ENCODE results near the gene IAH1. TPM values are rescaled to one million over a fixed set of nuclear protein-coding genes. Genes with fewer than 3 reads are reported as not detected.
A peak's percentile ranks its signal among the peaks of the same experiment; 100 is the strongest.

IAH1 gene
- total and polyA plus RNA-seq, 2 donors (not counting 3 experiments of a cell fraction or from before 2014, with no cell fraction given) = 43.4 to 44.0 TPM

- POLR2A ChIA-PET = no interaction called here
- peaks cover 9 to 23% of the 10 kb centered on the region in 2 experiments for H3K36me3 ChIP-seq (ENCODE audit: control insufficient read depth in 2 of 2, extremely low read depth in 1 of 2, insufficient read depth in 2 of 2, low read length in 2 of 2)
- H3K4me3 ChIP-seq (replicated peaks in 1 of 3; ENCODE audit: insufficient read depth in 1 of 3, low read depth in 1 of 3, low read length in 3 of 3) = no peak overlapping the region
- intact Hi-C loops (cut with micrococcal nuclease) = no loop called here
- no peaks in the 10 kb centered on the region for H3K27me3 ChIP-seq (ENCODE audit: control insufficient read depth in 2 of 2, insufficient read depth in 2 of 2, low read length in 2 of 2)
- dilution Hi-C loops (cut with MboI; ENCODE audit: extremely low pct_ligation_motif_present, low sequenced_read_pairs) = no loop called here
- H3K9ac ChIP-seq (replicated peaks; ENCODE audit: extremely low read depth, insufficient read depth, low read length) = no peak overlapping the region
- CTCF ChIA-PET = interaction anchor here (1.4 kb wide), 1 partner anchor 24 kb away, joined by 3 read pairs; no protein-coding TSS in a partner anchor
- no peak overlapping the region for H2AFZ ChIP-seq (ENCODE audit: low read depth, low read length)
- no peak for DNase-seq (ENCODE audit: low read depth, low spot score)
- TF ChIP-seq FOS (IDR thresholded peaks at IDR 0.05; ENCODE audit: borderline replicate concordance, insufficient read depth, low read length) (no peak), JUN (IDR thresholded peaks at IDR 0.05; ENCODE audit: borderline replicate concordance, insufficient read depth, insufficient read length, low read depth) (no peak), MAX (IDR thresholded peaks at IDR 0.05; ENCODE audit: insufficient read depth, insufficient read length) (no peak)
- no peak overlapping the region for H3K4me2 ChIP-seq (ENCODE audit: insufficient read depth, low read length)
- BruUV-seq (replicated peaks) = no TSS peak
- no peak for FAIRE-seq
- H3K27ac ChIP-seq (ENCODE audit: insufficient read depth, low read depth, low read length) = no peak overlapping the region
- H3K9me3 ChIP-seq (replicated peaks; ENCODE audit: control insufficient read depth, insufficient read depth, low read length) = no peaks in the 10 kb centered on the region
- no peaks in the 10 kb centered on the region for H4K20me1 ChIP-seq (replicated peaks; ENCODE audit: control insufficient read depth, extremely low read depth, insufficient read depth, low read length)
- H3K79me2 ChIP-seq (ENCODE audit: control insufficient read depth, insufficient read depth, low read length) = no peaks in the 10 kb centered on the region
- H3K4me1 ChIP-seq (ENCODE audit: control insufficient read depth, extremely low read depth, insufficient read depth, low read length) = no peaks in the 10 kb centered on the region
- H3K9me1 ChIP-seq (replicated peaks; ENCODE audit: control insufficient read depth, extremely low read depth, insufficient read depth, low read length) = no peaks in the 10 kb centered on the region
These were observed 50.9 kb downstream of the IAH1 start for GRCh38 chr2:9525266-9525665.

- ChIA-PET POLR2A (no interaction called here), CTCF (no interaction called here)
- peaks cover 7 to 11% of the 10 kb centered on the region in 2 experiments for H3K36me3 ChIP-seq (ENCODE audit: control insufficient read depth in 2 of 2, extremely low read depth in 1 of 2, insufficient read depth in 2 of 2, low read length in 2 of 2)
- H3K9me3 ChIP-seq (replicated peaks; ENCODE audit: control insufficient read depth, insufficient read depth, low read length) = no peaks in the 10 kb centered on the region
- H3K4me1 ChIP-seq (ENCODE audit: control insufficient read depth, extremely low read depth, insufficient read depth, low read length) = no peaks in the 10 kb centered on the region
- no peak overlapping the region for H3K4me3 ChIP-seq (replicated peaks in 1 of 3; ENCODE audit: insufficient read depth in 1 of 3, low read depth in 1 of 3, low read length in 3 of 3)
- intact Hi-C loops (cut with micrococcal nuclease) (no loop called here), dilution Hi-C loops (cut with MboI; ENCODE audit: extremely low pct_ligation_motif_present, low sequenced_read_pairs) (no loop called here)
- H3K4me2 ChIP-seq (ENCODE audit: insufficient read depth, low read length) = no peak overlapping the region
- no peaks in the 10 kb centered on the region for H4K20me1 ChIP-seq (replicated peaks; ENCODE audit: control insufficient read depth, extremely low read depth, insufficient read depth, low read length)
- no TSS peak for BruUV-seq (replicated peaks)
- TF ChIP-seq GATA2 (IDR thresholded peaks at IDR 0.05; ENCODE audit: insufficient read depth, insufficient read length, low read depth, low read length) (peak; percentile 28), FOS (IDR thresholded peaks at IDR 0.05; ENCODE audit: borderline replicate concordance, insufficient read depth, low read length) (no peak)
- H2AFZ ChIP-seq (ENCODE audit: low read depth, low read length) = no peak overlapping the region
- no peak overlapping the region for H3K27ac ChIP-seq (ENCODE audit: insufficient read depth, low read depth, low read length)
- peak; percentile 17 for DNase-seq (ENCODE audit: low read depth, low spot score)
- H3K9ac ChIP-seq (replicated peaks; ENCODE audit: extremely low read depth, insufficient read depth, low read length) = no peak overlapping the region
- H3K27me3 ChIP-seq (ENCODE audit: control insufficient read depth in 2 of 2, insufficient read depth in 2 of 2, low read length in 2 of 2) = no peaks in the 10 kb centered on the region
- no peaks in the 10 kb centered on the region for H3K9me1 ChIP-seq (replicated peaks; ENCODE audit: control insufficient read depth, extremely low read depth, insufficient read depth, low read length)
- FAIRE-seq = no peak
- no peaks in the 10 kb centered on the region for H3K79me2 ChIP-seq (ENCODE audit: control insufficient read depth, insufficient read depth, low read length)
These were observed 53.8 kb downstream of the IAH1 start for GRCh38 chr2:9527995-9528787.

All from endothelial cell of umbilical vein (primary cell).